Vagina (tissue), 2 donors: ENCODE measurements around the gene TMEM184B. TPM values are rescaled to one million over a fixed set of nuclear protein-coding genes. Genes with fewer than 3 reads are reported as not detected.

ENCODE experiments used
- DNase-seq, 2 donors: peaks; one replicate each; pipeline ENCODE4 v3.0.0-alpha.2; 2017; ENCODE audit errors: extremely low spot score in 2 of 2
- H3K27ac ChIP-seq: fragments of 200-600 bp; sonication (generic); one replicate; pipeline ENCODE4 v1.5.1; 2019
- H3K27me3 ChIP-seq: fragments of 200-600 bp; sonication (generic); one replicate; pipeline ENCODE4 v1.5.1; 2019
- H3K36me3 ChIP-seq, 2 donors: fragments of 200-600 bp; sonication (generic); one replicate each; pipeline ENCODE4 v1.5.1; 2017 to 2019
- H3K4me1 ChIP-seq: fragments of 200-600 bp; sonication (generic); one replicate; pipeline ENCODE4 v1.5.1; 2019
- H3K4me3 ChIP-seq, 2 donors: fragments of 200-600 bp; sonication (generic); 1 replicate in 1 of 2; 2 replicates in 1 of 2; pipeline ENCODE4 v1.5.1; 2016 to 2019
- H3K9me3 ChIP-seq: fragments of 200-600 bp; sonication (generic); one replicate; pipeline ENCODE4 v1.5.1; 2019
- CTCF ChIP-seq, 3 experiments: fragments of 450-650 bp in 2 of 3; fragments of 200-600 bp in 1 of 3; sonication (generic) in 1 of 3; IDR thresholded peaks; one replicate each; pipeline ENCODE4 v1.5.1; 2017 to 2019; ENCODE audit warnings: antibody characterized with exemption in 3 of 3, mild to moderate bottlenecking in 2 of 3, moderate library complexity in 2 of 3
- POLR2A ChIP-seq, 2 donors: fragments of 450-650 bp; IDR thresholded peaks; one replicate each; pipeline ENCODE4 v1.6.1; 2017; ENCODE audit warnings: antibody characterized with exemption in 2 of 2, mild to moderate bottlenecking in 2 of 2, moderate library complexity in 2 of 2
- POLR2AphosphoS5 ChIP-seq, 2 donors: sonication (generic); formaldehyde crosslinking; IDR thresholded peaks; one replicate each; pipeline ENCODE4 v1.9.0; 2017; ENCODE audit warnings: antibody characterized with exemption in 2 of 2, mild to moderate bottlenecking in 2 of 2, low read depth in 1 of 2; ENCODE audit not compliant: insufficient read depth in 1 of 2
- intact Hi-C: fragments of 100-400 bp; cut with DNase I; formaldehyde crosslinking; loops from one replicate; pipeline ENCODE4 v1.15.1; 2023
- total RNA-seq: library from RNA; depleted of rRNA; stranded (reverse); fragments of >200 nt; gene quantifications from one replicate; pipeline ENCODE4 v1.2.3, GENCODE V29; 2016

TMEM184B gene
- total RNA-seq, 1 donor from 2014 or later = 50.8 TPM

GRCh38 chr22:38271927-38272372 lies 860 bp downstream of the TMEM184B start:
- TF ChIP-seq POLR2A (IDR thresholded peaks at IDR 0.05) (no peak), POLR2AphosphoS5 (IDR thresholded peaks at IDR 0.05; ENCODE audit: insufficient read depth in 1 of 2, low read depth in 1 of 2) (peak in 1 of 2 donors; percentile 5)
- intact Hi-C loops = loop anchor here (5.0 kb wide), 1 partner anchor 45 kb away; the partner anchor contains the start of gene CSNK1E
- H3K27me3 ChIP-seq = no peaks in the 10 kb centered on the region
- H3K4me3 ChIP-seq = peak overlapping the region; percentile 75 to 100
- H3K9me3 ChIP-seq = no peaks in the 10 kb centered on the region
- peaks cover 61% of the 10 kb centered on the region for H3K4me1 ChIP-seq
- H3K36me3 ChIP-seq = no peaks in the 10 kb centered on the region
- peak overlapping the region; percentile 99 for H3K27ac ChIP-seq
- DNase-seq = no peak

GRCh38 chr22:38271101-38271500 lies 1.7 kb downstream of the TMEM184B start:
- Histone ChIP-seq H3K4me1 (peaks cover 70% of the 10 kb centered on the region), H3K9me3 (no peaks in the 10 kb centered on the region), H3K27me3 (no peaks in the 10 kb centered on the region), H3K36me3 (no peaks in the 10 kb centered on the region), H3K4me3 (peak overlapping the region; percentile 1 to 100), H3K27ac (peak overlapping the region; percentile 99)
- intact Hi-C loops = loop anchor here (5.0 kb wide), 1 partner anchor 46 kb away; the partner anchor contains the start of gene CSNK1E
- no peak for DNase-seq
- no peak for TF ChIP-seq POLR2AphosphoS5 (IDR thresholded peaks at IDR 0.05; ENCODE audit: insufficient read depth in 1 of 2, low read depth in 1 of 2)
- no peak for TF ChIP-seq CTCF (IDR thresholded peaks at IDR 0.05)
- no peak for TF ChIP-seq POLR2A (IDR thresholded peaks at IDR 0.05)

- no peaks in the 10 kb centered on the region for H3K27me3 ChIP-seq
- H3K4me3 ChIP-seq = peak overlapping the region in 1 of 2 donors; percentile 1
- no peak for DNase-seq
- intact Hi-C loops = loop anchor here (5.0 kb wide), 1 partner anchor 47 kb away; the partner anchor contains the start of gene CSNK1E
- H3K36me3 ChIP-seq = no peaks in the 10 kb centered on the region
- peaks cover 77% of the 10 kb centered on the region for H3K4me1 ChIP-seq
- H3K9me3 ChIP-seq = no peaks in the 10 kb centered on the region
- TF ChIP-seq POLR2AphosphoS5 (IDR thresholded peaks at IDR 0.05; ENCODE audit: insufficient read depth in 1 of 2, low read depth in 1 of 2) = no peak
- no peak for TF ChIP-seq POLR2A (IDR thresholded peaks at IDR 0.05)
- no peak for TF ChIP-seq CTCF (IDR thresholded peaks at IDR 0.05)
- peak overlapping the region; percentile 99 for H3K27ac ChIP-seq
Observed at GRCh38 chr22:38270091-38270992, 2.5 kb downstream of the TMEM184B start.

GRCh38 chr22:38269466-38269865 lies 3.3 kb downstream of the TMEM184B start:
- Histone ChIP-seq H3K4me3 (no peak overlapping the region), H3K27me3 (no peaks in the 10 kb centered on the region), H3K36me3 (no peaks in the 10 kb centered on the region), H3K9me3 (no peaks in the 10 kb centered on the region), H3K27ac (peak overlapping the region; percentile 99), H3K4me1 (peaks cover 85% of the 10 kb centered on the region)
- DNase-seq = no peak
- no peak for TF ChIP-seq POLR2AphosphoS5 (IDR thresholded peaks at IDR 0.05; ENCODE audit: insufficient read depth in 1 of 2, low read depth in 1 of 2)
- TF ChIP-seq CTCF (IDR thresholded peaks at IDR 0.05) = no peak
- no peak for TF ChIP-seq POLR2A (IDR thresholded peaks at IDR 0.05)
- intact Hi-C loops = no loop called here

- no peak for DNase-seq
- peaks cover 0 to 5% of the 10 kb centered on the region in 2 donors for H3K36me3 ChIP-seq
- H3K27me3 ChIP-seq = no peaks in the 10 kb centered on the region
- H3K9me3 ChIP-seq = no peaks in the 10 kb centered on the region
- peak overlapping the region; percentile 50 for H3K27ac ChIP-seq
- intact Hi-C loops = no loop called here
- peaks cover 88% of the 10 kb centered on the region for H3K4me1 ChIP-seq
- TF ChIP-seq POLR2A (IDR thresholded peaks at IDR 0.05) = no peak
- TF ChIP-seq CTCF (IDR thresholded peaks at IDR 0.05) = no peak
- TF ChIP-seq POLR2AphosphoS5 (IDR thresholded peaks at IDR 0.05; ENCODE audit: insufficient read depth in 1 of 2, low read depth in 1 of 2) = peak in 1 of 2 donors; percentile 44
- no peak overlapping the region for H3K4me3 ChIP-seq
Observed at GRCh38 chr22:38267086-38267485, 5.7 kb downstream of the TMEM184B start.
